Head of caudate nucleus (tissue), 42 donors: ENCODE results near the gene SETD9.

Experiments
- DNase-seq, 42 donors: peaks; one replicate each; pipeline versions ENCODE4 v3.0.0 to v3.0.0-alpha.2; 2020 to 2021; ENCODE audit warnings: mixed read lengths in 7 of 42
- intact Hi-C: fragments of 100-400 bp; cut with DNase I; formaldehyde crosslinking; loops from one replicate; pipeline ENCODE4 v1.15.0; 2022

SETD9 gene

GRCh38 chr5:56909294-56910209 is at the start of gene SETD9:
Gene SETD9, plus strand, starts transcription at chr5:56909596. Its CDS starts 50 bp downstream, at chr5:56909646.
- peak; percentile 91 to 98 (median 96) for DNase-seq
- intact Hi-C loops: loop anchor here (2.0 to 5.0 kb wide), 2 partner anchors 43 to 265 kb away; partner anchors contain the start of genes GPBP1 and MIER3

GRCh38 chr5:56861893-56862485 is 47.4 kb upstream of the SETD9 start:
- DNase-seq: no peak
- intact Hi-C loops: no loop called here

GRCh38 chr5:56862909-56863308 is 46.5 kb upstream of the SETD9 start:
- DNase-seq: no peak
- intact Hi-C loops: no loop called here

- intact Hi-C loops: no loop called here
- no peak for DNase-seq
Observed at GRCh38 chr5:56871777-56872176, 37.6 kb upstream of the SETD9 start.

GRCh38 chr5:56873056-56873455 is 36.3 kb upstream of the SETD9 start:
- intact Hi-C loops: no loop called here
- DNase-seq: no peak

- DNase-seq: no peak
- intact Hi-C loops: no loop called here
Observed at GRCh38 chr5:56876327-56876726, 33.1 kb upstream of the SETD9 start.

GRCh38 chr5:56881571-56881970 is 27.8 kb upstream of the SETD9 start:
- DNase-seq: no peak
- intact Hi-C loops: no loop called here

- no peak for DNase-seq
Observed at GRCh38 chr5:56893251-56893951, 16.0 kb upstream of the SETD9 start.

GRCh38 chr5:56896763-56897162 is 12.6 kb upstream of the SETD9 start:
- intact Hi-C loops: no loop called here
- no peak for DNase-seq

More at GRCh38 chr5:56893251-56893951, 16.0 kb upstream of the SETD9 start:
- intact Hi-C loops: no loop called here

- intact Hi-C loops: no loop called here
- no peak for DNase-seq
Observed at GRCh38 chr5:56898213-56898612, 11.2 kb upstream of the SETD9 start.

GRCh38 chr5:56900395-56900794 is 9.0 kb upstream of the SETD9 start:
- intact Hi-C loops: loop anchor here (5.0 kb wide), 1 partner anchor 317 kb away; no protein-coding TSS in a partner anchor
- no peak for DNase-seq

GRCh38 chr5:56900858-56901578 is 8.4 kb upstream of the SETD9 start:
- DNase-seq: peak in 20 of 42 donors; percentile 12 to 76 (median 42)

GRCh38 chr5:56908942-56909293 is 478 bp upstream of the SETD9 start:
- intact Hi-C loops: loop anchor here (2.0 kb wide), 1 partner anchor 266 kb away; the partner anchor contains the start of gene GPBP1
- peak in 21 of 42 donors; percentile 30 to 86 (median 63) for DNase-seq

More at GRCh38 chr5:56900858-56901578, 8.4 kb upstream of the SETD9 start:
- intact Hi-C loops: loop anchor here (5.0 kb wide), 1 partner anchor 316 kb away; no protein-coding TSS in a partner anchor

- intact Hi-C loops: loop anchor here (5.0 kb wide), 1 partner anchor 42 kb away; the partner anchor contains the start of gene MIER3
- DNase-seq: peak in 40 of 42 donors; percentile 7 to 66 (median 36)
Observed at GRCh38 chr5:56910210-56910965, 992 bp downstream of the SETD9 start.

- intact Hi-C loops: loop anchor here (5.0 kb wide), 1 partner anchor 39 kb away; the partner anchor contains the start of gene MIER3
- DNase-seq: no peak
Observed at GRCh38 chr5:56913766-56914165, 4.4 kb downstream of the SETD9 start.

- intact Hi-C loops: loop anchor here (5.0 kb wide), 1 partner anchor 38 kb away; the partner anchor contains the start of gene MIER3
- DNase-seq: no peak
Observed at GRCh38 chr5:56914678-56915077, 5.3 kb downstream of the SETD9 start.

- no peak for DNase-seq
- intact Hi-C loops: no loop called here
Observed at GRCh38 chr5:56917534-56917933, 8.1 kb downstream of the SETD9 start.

GRCh38 chr5:56918054-56918453 is 8.7 kb downstream of the SETD9 start:
- intact Hi-C loops: no loop called here
- DNase-seq: no peak
